HEK293 (cell line): ENCODE results near the gene MYO7A.

ENCODE experiments used
- CTCF ChIA-PET: fragments of 350-600 bp; formaldehyde crosslinking; extraction: SDS; loops from one replicate; lab custom pipeline; 2021; ENCODE audit warnings: antibody characterized with exemption; lab: Yijun Ruan, JAX
- POLR2A ChIA-PET: fragments of 300-600 bp; formaldehyde crosslinking; extraction: SDS; loops from one replicate; lab custom pipeline; 2020; ENCODE audit warnings: antibody characterized with exemption, inconsistent platforms; lab: Yijun Ruan, JAX
- H3K27ac ChIP-seq: fragments of 200-500 bp; sonication (Bioruptor generic); 2 replicates; pipeline ENCODE4 v1.5.1; 2014; ENCODE audit warnings: low read depth, low read length, control low read depth, inconsistent platforms; ENCODE audit errors: extremely low read depth
- H3K36me3 ChIP-seq, 2 experiments: fragments of 200-500 bp in 1 of 2; sonication (Bioruptor generic) in 1 of 2; 1 replicate in 1 of 2; 2 replicates in 1 of 2; pipeline ENCODE4 v1.5.1; 2014 to 2017; ENCODE audit warnings: inconsistent platforms in 2 of 2, low read length in 2 of 2; ENCODE audit not compliant: control insufficient read depth in 2 of 2, insufficient read depth in 1 of 2
- H3K4me1 ChIP-seq: fragments of 200-500 bp; sonication (Bioruptor generic); 2 replicates; pipeline ENCODE4 v1.5.1; 2014; ENCODE audit warnings: mild to moderate bottlenecking, low read length, inconsistent platforms; ENCODE audit not compliant: control insufficient read depth, insufficient read depth
- H3K4me3 ChIP-seq: 2 replicates; pipeline ENCODE4 v1.5.1; 2011; ENCODE audit warnings: low read depth, mild to moderate bottlenecking, control low read depth, low read length, moderate library complexity
- H3K9me3 ChIP-seq: fragments of 200-500 bp; sonication (Bioruptor generic); 2 replicates; pipeline ENCODE4 v1.5.1; 2014; ENCODE audit warnings: low read depth, low read length, inconsistent platforms; ENCODE audit not compliant: control insufficient read depth, insufficient read depth
- KLF7 ChIP-seq: fragments of 450-650 bp; formaldehyde crosslinking; IDR thresholded peaks from 2 replicates; pipeline ENCODE4 v1.5.1; 2016; ENCODE audit warnings: missing biosample characterization, missing genetic modification characterization, borderline replicate concordance
- MEIS1 ChIP-seq: sonication (generic); formaldehyde crosslinking; IDR thresholded peaks from 2 replicates; pipeline ENCODE4 v1.8.1; 2022; ENCODE audit warnings: missing genetic modification reagents, mild to moderate bottlenecking, borderline replicate concordance
- PRDM2 ChIP-seq: fragments of 450-650 bp; formaldehyde crosslinking; IDR thresholded peaks from 2 replicates; pipeline ENCODE4 v1.5.1; 2016; ENCODE audit warnings: missing biosample characterization, missing genetic modification characterization, borderline replicate concordance
- SCRT1 ChIP-seq: fragments of 450-650 bp; formaldehyde crosslinking; IDR thresholded peaks from 2 replicates; pipeline ENCODE4 v1.5.1; 2016; ENCODE audit warnings: missing biosample characterization, missing genetic modification characterization, borderline replicate concordance
- ZNF148 ChIP-seq: fragments of 450-650 bp; formaldehyde crosslinking; IDR thresholded peaks from 2 replicates; pipeline ENCODE4 v1.5.0; 2017; ENCODE audit warnings: missing biosample characterization, missing genetic modification characterization, borderline replicate concordance
- ZNF16 ChIP-seq: fragments of 450-650 bp; formaldehyde crosslinking; IDR thresholded peaks from 2 replicates; pipeline ENCODE4 v1.5.1; 2016; ENCODE audit warnings: low read depth, missing biosample characterization, missing genetic modification characterization
- ZNF18 ChIP-seq: fragments of 450-650 bp; formaldehyde crosslinking; IDR thresholded peaks from 2 replicates; pipeline ENCODE4 v1.5.1; 2016; ENCODE audit warnings: missing biosample characterization, missing genetic modification characterization
- ZNF221 ChIP-seq: fragments of 450-650 bp; formaldehyde crosslinking; IDR thresholded peaks from 2 replicates; pipeline ENCODE4 v1.5.1; 2017; ENCODE audit warnings: missing biosample characterization, missing genetic modification characterization, borderline replicate concordance
- ZNF223 ChIP-seq: fragments of 450-650 bp; formaldehyde crosslinking; IDR thresholded peaks from 2 replicates; pipeline ENCODE4 v1.5.1; 2016; ENCODE audit warnings: missing biosample characterization, missing genetic modification characterization
- ZNF266 ChIP-seq: fragments of 450-650 bp; formaldehyde crosslinking; IDR thresholded peaks from 2 replicates; pipeline ENCODE4 v1.5.1; 2016; ENCODE audit warnings: missing biosample characterization, missing genetic modification characterization, low read depth
- ZNF354C ChIP-seq: fragments of 450-650 bp; formaldehyde crosslinking; IDR thresholded peaks from 2 replicates; pipeline ENCODE4 v1.5.1; 2016; ENCODE audit warnings: missing biosample characterization, missing genetic modification characterization, low read depth, borderline replicate concordance
- ZNF404 ChIP-seq: fragments of 450-650 bp; formaldehyde crosslinking; IDR thresholded peaks from 2 replicates; pipeline ENCODE4 v1.5.1; 2017; ENCODE audit warnings: missing biosample characterization, missing genetic modification characterization
- ZNF473 ChIP-seq: fragments of 450-650 bp; formaldehyde crosslinking; IDR thresholded peaks from 2 replicates; pipeline ENCODE4 v1.5.1; 2017; ENCODE audit warnings: missing biosample characterization, missing genetic modification characterization
- ZNF548 ChIP-seq: fragments of 450-650 bp; formaldehyde crosslinking; IDR thresholded peaks from 2 replicates; pipeline ENCODE4 v1.5.1; 2016; ENCODE audit warnings: missing biosample characterization, missing genetic modification characterization
- ZNF629 ChIP-seq: fragments of 450-650 bp; formaldehyde crosslinking; IDR thresholded peaks from 2 replicates; pipeline ENCODE4 v1.5.1; 2017; ENCODE audit warnings: missing biosample characterization, missing genetic modification characterization
- ZNF677 ChIP-seq: fragments of 450-650 bp; IDR thresholded peaks from 2 replicates; pipeline ENCODE4 v1.5.0; 2018; ENCODE audit warnings: missing biosample characterization, mild to moderate bottlenecking, missing genetic modification characterization, moderate library complexity
- ZSCAN18 ChIP-seq: fragments of 450-650 bp; formaldehyde crosslinking; IDR thresholded peaks from 2 replicates; pipeline ENCODE4 v1.5.1; 2016; ENCODE audit warnings: missing biosample characterization, missing genetic modification characterization
- ZSCAN5A ChIP-seq: fragments of 450-650 bp; formaldehyde crosslinking; IDR thresholded peaks from 2 replicates; pipeline ENCODE4 v1.5.1; 2016; ENCODE audit warnings: missing biosample characterization, missing genetic modification characterization
- ZXDB ChIP-seq: fragments of 450-650 bp; formaldehyde crosslinking; IDR thresholded peaks from 2 replicates; pipeline ENCODE4 v1.5.1; 2016; ENCODE audit warnings: missing biosample characterization, missing genetic modification characterization

Gene MYO7A

DNA sequence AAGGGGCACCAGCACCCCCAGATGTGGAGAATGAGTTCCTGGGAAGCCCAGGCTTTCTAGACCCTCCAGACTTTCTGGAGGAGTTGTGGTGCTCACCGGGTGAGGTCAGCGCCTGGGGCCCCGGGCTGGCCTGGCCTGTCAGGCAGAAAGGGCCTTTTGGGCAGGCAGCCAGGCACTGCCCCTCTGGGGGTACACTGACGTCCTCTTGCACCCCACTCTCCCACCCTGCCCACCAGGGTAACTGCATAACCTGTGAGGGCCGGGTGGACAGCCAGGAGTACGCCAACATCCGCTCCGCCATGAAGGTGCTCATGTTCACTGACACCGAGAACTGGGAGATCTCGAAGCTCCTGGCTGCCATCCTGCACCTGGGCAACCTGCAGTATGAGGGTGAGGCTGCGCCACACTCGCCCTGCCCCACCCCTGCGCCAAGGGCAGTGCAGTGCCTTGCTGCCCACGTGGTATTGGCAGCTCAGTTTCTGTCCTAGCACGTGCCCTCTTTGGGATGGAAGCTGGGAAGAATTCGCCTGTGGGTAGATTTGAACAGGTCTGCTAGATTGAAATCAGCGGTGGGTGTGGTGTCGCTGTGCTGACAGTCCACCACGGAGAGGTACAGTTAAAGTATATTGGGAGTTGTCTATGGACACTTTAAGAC, 30.1 kb downstream of the MYO7A start:
- Histone ChIP-seq H3K9me3 (no peaks in the 10 kb centered on the region), H3K27ac (no peak overlapping the region), H3K4me1 (no peaks in the 10 kb centered on the region), H3K36me3 (no peaks in the 10 kb centered on the region), H3K4me3 (no peak overlapping the region)
- POLR2A ChIA-PET, result no interaction called here
- TF ChIP-seq PRDM2 (tag by site-specific recombination) (no peak), ZXDB (tag by site-specific recombination) (no peak), ZSCAN18 (tag by site-specific recombination) (no peak), ZNF473 (tag by site-specific recombination) (no peak), ZNF677 (tag by site-specific recombination) (no peak), ZNF404 (tag by site-specific recombination) (no peak), ZNF223 (tag by site-specific recombination) (no peak), ZNF354C (tag by site-specific recombination) (no peak), ZNF221 (no peak), SCRT1 (tag by site-specific recombination) (no peak), ZNF16 (tag by site-specific recombination) (no peak), ZSCAN5A (tag by site-specific recombination) (no peak), ZNF629 (tag by site-specific recombination) (no peak), ZNF266 (no peak), ZNF548 (tag by site-specific recombination) (no peak), MEIS1 (CRISPR knock-in tag) (no peak), KLF7 (tag by site-specific recombination) (no peak), ZNF18 (tag by site-specific recombination) (no peak), ZNF148 (no peak)
- CTCF ChIA-PET, result interaction anchor here (1.1 kb wide), 1 partner anchor 31 kb away, joined by 3 read pairs; no protein-coding TSS in a partner anchor
